Stimulated activated memory B cell treated with anti-CD40 and anti-IgM and Interleukin-4, amounts not matched to agents 10 μg/mL and 1 μg/mL and 100 μg/mL, for 72 hours (primary cell): ENCODE data around the gene IL1RAP.

Experiments used
- ATAC-seq: fragments of 150-1000 bp; cut with Tn5 transposase; 2 replicates; pipeline ENCODE4 v1.10.0; 2021
- H3K27ac Mint-ChIP-seq: one replicate; pipeline ENCODE4 v1.8.0; 2022; ENCODE audit warnings: mild to moderate bottlenecking, mixed read lengths
- H3K27me3 Mint-ChIP-seq: one replicate; pipeline ENCODE4 v1.8.0; 2022; ENCODE audit warnings: mixed read lengths
- H3K36me3 Mint-ChIP-seq: one replicate; pipeline ENCODE4 v1.8.0; 2022; ENCODE audit warnings: mixed read lengths
- H3K4me1 Mint-ChIP-seq: one replicate; pipeline ENCODE4 v1.8.0; 2022; ENCODE audit warnings: mixed read lengths
- H3K4me3 Mint-ChIP-seq: one replicate; pipeline ENCODE4 v1.8.0; 2022; ENCODE audit warnings: mild to moderate bottlenecking, moderate library complexity, mixed read lengths
- H3K9me3 Mint-ChIP-seq: one replicate; pipeline ENCODE4 v1.8.0; 2022; ENCODE audit warnings: mixed read lengths

Gene IL1RAP

GRCh38 chr3:190543671-190544070 is 29.8 kb downstream of the IL1RAP start:
- Mint-ChIP-seq H3K4me1 (no peaks in the 10 kb centered on the region), H3K27me3 (no peaks in the 10 kb centered on the region), H3K27ac (no peak overlapping the region), H3K36me3 (peaks cover 9% of the 10 kb centered on the region), H3K4me3 (no peak overlapping the region), H3K9me3 (no peaks in the 10 kb centered on the region)
- no peak for ATAC-seq

GRCh38 chr3:190545191-190545590 is 31.3 kb downstream of the IL1RAP start:
- H3K27ac Mint-ChIP-seq = no peak overlapping the region
- no peaks in the 10 kb centered on the region for H3K4me1 Mint-ChIP-seq
- H3K9me3 Mint-ChIP-seq = no peaks in the 10 kb centered on the region
- ATAC-seq = no peak
- peaks cover 9% of the 10 kb centered on the region for H3K36me3 Mint-ChIP-seq
- no peak overlapping the region for H3K4me3 Mint-ChIP-seq
- H3K27me3 Mint-ChIP-seq = no peaks in the 10 kb centered on the region

- Mint-ChIP-seq H3K9me3 (no peaks in the 10 kb centered on the region), H3K4me1 (no peaks in the 10 kb centered on the region), H3K27ac (no peak overlapping the region), H3K36me3 (peaks cover 11% of the 10 kb centered on the region), H3K27me3 (no peaks in the 10 kb centered on the region), H3K4me3 (no peak overlapping the region)
- no peak for ATAC-seq
Measured at GRCh38 chr3:190546881-190547510, 33.1 kb downstream of the IL1RAP start.

GRCh38 chr3:190548031-190548656 is 34.3 kb downstream of the IL1RAP start:
- Mint-ChIP-seq H3K36me3 (peaks cover 21% of the 10 kb centered on the region), H3K4me1 (no peaks in the 10 kb centered on the region), H3K27me3 (no peaks in the 10 kb centered on the region), H3K9me3 (no peaks in the 10 kb centered on the region), H3K27ac (no peak overlapping the region), H3K4me3 (no peak overlapping the region)
- no peak for ATAC-seq

- Mint-ChIP-seq H3K4me3 (no peak overlapping the region), H3K36me3 (peaks cover 29% of the 10 kb centered on the region), H3K4me1 (no peaks in the 10 kb centered on the region), H3K27ac (no peak overlapping the region), H3K9me3 (no peaks in the 10 kb centered on the region), H3K27me3 (no peaks in the 10 kb centered on the region)
- ATAC-seq = no peak
Measured at GRCh38 chr3:190552021-190552420, 38.1 kb downstream of the IL1RAP start.

GRCh38 chr3:190552969-190553759 is 39.3 kb downstream of the IL1RAP start:
- no peak for ATAC-seq
- H3K36me3 Mint-ChIP-seq = peaks cover 38% of the 10 kb centered on the region
- no peaks in the 10 kb centered on the region for H3K9me3 Mint-ChIP-seq
- no peak overlapping the region for H3K27ac Mint-ChIP-seq
- peaks cover 4% of the 10 kb centered on the region for H3K4me1 Mint-ChIP-seq
- H3K4me3 Mint-ChIP-seq = no peak overlapping the region
- no peaks in the 10 kb centered on the region for H3K27me3 Mint-ChIP-seq

- Mint-ChIP-seq H3K4me3 (no peak overlapping the region), H3K27ac (no peak overlapping the region), H3K36me3 (peaks cover 38% of the 10 kb centered on the region), H3K27me3 (no peaks in the 10 kb centered on the region), H3K9me3 (no peaks in the 10 kb centered on the region), H3K4me1 (peaks cover 4% of the 10 kb centered on the region)
- no peak for ATAC-seq
Measured at GRCh38 chr3:190554197-190554596, 40.3 kb downstream of the IL1RAP start.

- Mint-ChIP-seq H3K27me3 (no peaks in the 10 kb centered on the region), H3K4me3 (no peak overlapping the region), H3K36me3 (peaks cover 38% of the 10 kb centered on the region), H3K27ac (no peak overlapping the region), H3K9me3 (no peaks in the 10 kb centered on the region), H3K4me1 (peaks cover 4% of the 10 kb centered on the region)
- no peak for ATAC-seq
Measured at GRCh38 chr3:190556351-190556750, 42.5 kb downstream of the IL1RAP start.

- Mint-ChIP-seq H3K4me3 (no peak overlapping the region), H3K27me3 (no peaks in the 10 kb centered on the region), H3K27ac (no peak overlapping the region), H3K36me3 (peaks cover 41% of the 10 kb centered on the region), H3K9me3 (no peaks in the 10 kb centered on the region), H3K4me1 (peaks cover 4% of the 10 kb centered on the region)
- no peak for ATAC-seq
Measured at GRCh38 chr3:190557296-190557695, 43.4 kb downstream of the IL1RAP start.

- Mint-ChIP-seq H3K27ac (no peak overlapping the region), H3K36me3 (peaks cover 36% of the 10 kb centered on the region), H3K9me3 (no peaks in the 10 kb centered on the region), H3K27me3 (no peaks in the 10 kb centered on the region), H3K4me1 (peaks cover 4% of the 10 kb centered on the region), H3K4me3 (no peak overlapping the region)
- no peak for ATAC-seq
Measured at GRCh38 chr3:190558316-190558715, 44.4 kb downstream of the IL1RAP start.

- H3K4me1 Mint-ChIP-seq = peaks cover 4% of the 10 kb centered on the region
- H3K27ac Mint-ChIP-seq = no peak overlapping the region
- no peak overlapping the region for H3K4me3 Mint-ChIP-seq
- H3K27me3 Mint-ChIP-seq = no peaks in the 10 kb centered on the region
- H3K9me3 Mint-ChIP-seq = no peaks in the 10 kb centered on the region
- peaks cover 34% of the 10 kb centered on the region for H3K36me3 Mint-ChIP-seq
- ATAC-seq = no peak
Measured at GRCh38 chr3:190558796-190559195, 44.9 kb downstream of the IL1RAP start.

GRCh38 chr3:190560013-190560895 is 46.4 kb downstream of the IL1RAP start:
- peaks cover 34% of the 10 kb centered on the region for H3K36me3 Mint-ChIP-seq

GRCh38 chr3:190562866-190563510 is 49.1 kb downstream of the IL1RAP start:
- Mint-ChIP-seq H3K36me3 (peaks cover 29% of the 10 kb centered on the region), H3K9me3 (peaks cover 2% of the 10 kb centered on the region), H3K4me3 (no peak overlapping the region), H3K27ac (no peak overlapping the region), H3K4me1 (no peaks in the 10 kb centered on the region), H3K27me3 (no peaks in the 10 kb centered on the region)
- ATAC-seq = no peak

More at GRCh38 chr3:190560013-190560895, 46.4 kb downstream of the IL1RAP start:
- H3K9me3 Mint-ChIP-seq = no peaks in the 10 kb centered on the region
- no peaks in the 10 kb centered on the region for H3K27me3 Mint-ChIP-seq
- no peak overlapping the region for H3K4me3 Mint-ChIP-seq
- peaks cover 4% of the 10 kb centered on the region for H3K4me1 Mint-ChIP-seq
- ATAC-seq = no peak
- H3K27ac Mint-ChIP-seq = no peak overlapping the region

GRCh38 chr3:190564175-190564574 is 50.3 kb downstream of the IL1RAP start:
- Mint-ChIP-seq H3K27ac (no peak overlapping the region), H3K27me3 (no peaks in the 10 kb centered on the region), H3K4me1 (no peaks in the 10 kb centered on the region), H3K36me3 (peaks cover 28% of the 10 kb centered on the region), H3K9me3 (peaks cover 2% of the 10 kb centered on the region), H3K4me3 (no peak overlapping the region)
- ATAC-seq = no peak
